GM19351 (cell line): Measurements from ENCODE around the gene NKX2-3.

Source experiments
- ATAC-seq: cut with Tn5 transposase; IDR thresholded peaks from one replicate; pipeline ENCODE4 v1.9.1; 2021; ENCODE audit warnings: mild to moderate bottlenecking, moderate library complexity; ENCODE audit not compliant: unreplicated experiment

The NKX2-3 gene

DNA sequence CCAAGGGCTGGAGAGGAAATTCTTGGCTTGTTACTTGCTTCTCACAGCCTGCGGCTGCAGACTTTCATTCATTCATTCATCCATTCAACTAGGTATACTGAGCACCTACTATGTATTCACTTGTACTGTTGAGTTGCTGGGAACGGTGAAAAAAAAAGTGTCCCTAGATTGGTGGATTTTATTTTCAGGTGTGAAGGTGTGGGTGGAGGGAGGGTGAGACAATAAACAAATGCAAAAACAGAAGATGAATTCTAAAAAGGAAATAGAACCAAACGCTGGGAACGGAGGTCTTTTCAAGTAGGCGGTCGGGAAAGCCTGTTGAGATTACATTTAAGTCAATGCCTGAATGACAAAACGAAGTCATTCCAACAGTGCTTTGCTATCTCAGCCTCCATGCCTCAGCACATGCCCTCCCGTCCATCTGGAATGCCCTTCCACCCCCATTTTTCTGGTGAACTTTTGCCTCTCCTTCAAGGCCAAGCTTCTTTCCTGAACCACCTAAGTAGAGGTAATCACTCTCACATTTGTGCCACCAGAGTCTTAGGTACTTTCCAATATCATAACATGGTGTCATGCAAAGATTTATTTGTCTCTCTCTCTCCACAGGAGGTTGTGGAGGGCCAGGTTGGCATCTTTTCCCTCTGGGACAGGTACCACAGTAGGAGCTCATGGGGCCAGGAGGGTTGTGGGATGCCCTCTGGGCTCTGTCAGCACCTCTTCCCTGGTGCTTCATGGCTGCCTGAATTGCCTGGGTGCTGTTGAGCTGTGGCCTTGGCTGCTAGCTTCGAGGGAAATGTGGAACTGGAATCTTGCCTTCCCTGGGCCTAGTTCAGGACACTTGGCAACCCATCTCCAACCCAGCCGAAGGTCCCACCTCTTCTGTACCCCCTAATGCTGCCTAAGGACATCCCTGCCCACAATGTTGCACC is 5.5 kb downstream of the NKX2-3 start:
- ATAC-seq = no peak

DNA sequence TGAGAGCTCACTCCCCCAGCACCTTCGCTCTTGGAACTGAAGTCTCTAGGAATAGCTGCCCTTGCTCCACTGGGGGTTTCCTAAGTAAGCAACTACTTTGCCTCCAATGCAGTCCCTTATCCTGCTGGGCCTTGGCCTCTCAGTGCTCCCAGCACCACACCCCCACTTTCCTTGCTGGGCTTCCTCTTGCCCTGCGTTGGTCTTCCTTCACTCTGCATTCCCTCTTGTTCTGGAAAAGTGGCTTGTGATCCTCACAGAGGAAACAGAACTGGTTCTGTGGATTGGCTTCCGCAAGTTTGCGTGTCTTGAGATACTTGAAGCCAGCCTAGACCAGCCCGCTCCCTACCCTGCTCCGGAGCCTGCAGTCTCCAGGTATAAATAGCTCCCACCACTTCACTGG is 6.4 kb downstream of the NKX2-3 start:
- no peak for ATAC-seq

DNA sequence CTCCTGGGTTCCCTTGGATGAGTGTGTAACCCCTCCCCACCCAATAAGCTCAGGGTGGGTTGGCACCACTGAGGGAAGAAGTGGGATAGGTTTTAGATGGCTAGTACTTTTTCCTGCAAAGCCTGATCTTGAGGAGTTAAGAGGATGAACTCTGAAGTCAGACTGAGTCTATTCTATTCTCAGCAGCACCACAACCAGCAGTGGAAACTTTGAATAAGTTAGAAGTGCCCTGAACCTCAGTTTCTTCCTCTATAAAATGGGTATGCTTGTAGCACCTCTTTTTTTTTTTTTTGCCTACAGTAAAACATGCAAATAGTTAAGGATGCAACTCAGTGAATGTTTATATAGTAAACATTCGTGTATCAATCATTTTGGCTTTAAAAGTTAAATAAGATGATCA is 7.1 kb downstream of the NKX2-3 start:
- no peak for ATAC-seq

DNA sequence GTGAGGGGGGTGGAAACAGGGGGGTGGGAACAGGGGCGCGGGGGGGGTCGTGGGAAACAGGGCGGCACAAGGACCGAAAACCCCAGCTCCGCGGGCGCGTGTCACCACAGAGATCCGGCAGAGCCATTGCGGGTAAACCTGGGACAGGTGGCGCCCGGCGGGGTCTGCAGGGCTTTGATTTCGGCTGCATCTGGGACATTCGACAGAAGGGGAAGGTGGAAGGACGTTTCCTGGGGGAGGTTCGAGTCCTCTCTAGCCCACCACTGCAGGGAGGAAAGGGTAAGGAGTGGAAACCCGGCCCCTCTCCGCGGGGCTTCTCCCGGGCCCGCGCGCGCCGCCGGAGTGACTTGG is 7.5 kb downstream of the NKX2-3 start:
- no peak for ATAC-seq

DNA sequence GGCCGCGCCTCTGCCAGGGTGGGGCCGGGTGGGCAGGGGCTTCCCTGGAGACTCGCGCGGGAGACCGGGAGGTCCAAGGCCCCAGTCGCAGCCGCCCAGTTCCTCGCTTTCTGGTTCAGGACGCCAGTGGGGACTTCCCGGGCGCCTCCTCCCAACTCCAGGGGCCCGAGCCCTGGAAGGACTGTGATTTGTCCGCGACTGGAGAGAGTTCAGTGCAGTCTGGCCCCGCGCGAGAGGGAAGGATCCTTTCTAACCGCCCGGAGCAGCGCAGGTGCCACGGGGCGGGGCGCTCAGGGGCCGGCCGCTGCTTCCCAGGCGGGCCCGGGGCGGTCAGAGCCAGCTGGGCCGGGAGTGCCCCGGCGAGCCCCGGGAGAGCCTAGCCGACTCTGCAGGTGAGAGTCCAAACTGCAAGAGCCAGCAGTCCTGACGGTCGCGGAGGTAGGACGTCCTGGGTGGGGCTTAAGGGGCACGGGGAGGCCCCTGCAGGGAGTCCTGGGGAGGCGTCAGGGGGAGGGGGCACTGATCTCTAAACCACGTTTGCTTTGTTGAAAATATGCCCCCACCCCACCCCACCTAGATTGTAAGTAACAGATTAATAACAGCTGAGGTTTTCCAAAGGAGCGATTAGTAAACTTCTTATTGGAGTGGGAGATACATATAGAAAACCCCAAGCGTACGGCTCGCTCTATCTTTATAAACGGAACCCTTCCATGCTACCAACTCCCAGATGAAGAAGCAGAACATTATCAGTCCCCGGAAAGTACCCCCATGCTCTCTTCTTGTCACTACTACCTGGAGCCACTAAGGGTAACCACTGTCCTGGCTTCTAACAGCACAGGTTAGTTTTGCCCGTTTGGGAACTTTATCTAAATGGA is 8.2 kb downstream of the NKX2-3 start:
- no peak for ATAC-seq

DNA sequence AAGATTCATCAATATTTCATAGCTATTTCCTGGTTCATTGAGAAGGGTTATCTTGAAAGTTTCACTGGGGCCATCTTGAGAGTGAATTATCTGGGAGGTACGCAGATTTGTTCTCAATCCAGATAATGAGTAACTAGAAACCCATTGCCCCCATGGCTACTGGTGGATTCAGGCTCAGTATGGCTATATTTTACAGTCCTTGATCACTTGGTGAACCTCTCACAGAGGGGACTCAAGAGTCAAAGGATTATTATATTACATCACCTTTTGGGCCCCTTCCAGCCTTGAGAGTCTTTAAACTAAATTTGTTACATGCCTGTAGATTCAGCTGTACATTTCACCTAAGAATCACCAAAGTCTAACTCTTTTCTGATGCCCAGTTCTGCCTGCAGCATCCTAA is 11.6 kb downstream of the NKX2-3 start:
- ATAC-seq = no peak

DNA sequence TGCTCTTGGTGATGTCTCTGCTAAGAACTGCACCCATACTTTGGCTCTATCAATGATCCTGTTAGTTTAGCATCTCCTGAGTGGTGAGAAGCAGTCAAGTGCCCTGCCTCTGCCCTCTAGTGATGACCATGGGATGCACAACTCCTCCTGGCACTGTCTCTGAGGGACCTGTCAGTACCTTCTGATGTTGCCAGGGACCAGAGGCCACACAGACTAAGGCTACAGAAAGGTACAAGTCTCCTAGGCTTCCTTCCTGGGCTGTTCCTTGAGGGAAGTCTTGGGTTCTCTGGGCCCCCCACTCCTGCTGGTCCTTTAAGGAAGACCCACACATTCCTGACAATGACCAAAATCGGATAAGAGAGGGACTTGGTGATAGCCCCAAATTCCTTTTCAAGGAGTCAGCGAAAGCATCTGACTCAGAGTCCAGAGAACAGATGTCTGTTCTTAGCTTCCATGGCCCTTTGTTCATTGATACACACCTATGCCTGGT is 15.3 kb downstream of the NKX2-3 start:
- ATAC-seq = peak; percentile 57

DNA sequence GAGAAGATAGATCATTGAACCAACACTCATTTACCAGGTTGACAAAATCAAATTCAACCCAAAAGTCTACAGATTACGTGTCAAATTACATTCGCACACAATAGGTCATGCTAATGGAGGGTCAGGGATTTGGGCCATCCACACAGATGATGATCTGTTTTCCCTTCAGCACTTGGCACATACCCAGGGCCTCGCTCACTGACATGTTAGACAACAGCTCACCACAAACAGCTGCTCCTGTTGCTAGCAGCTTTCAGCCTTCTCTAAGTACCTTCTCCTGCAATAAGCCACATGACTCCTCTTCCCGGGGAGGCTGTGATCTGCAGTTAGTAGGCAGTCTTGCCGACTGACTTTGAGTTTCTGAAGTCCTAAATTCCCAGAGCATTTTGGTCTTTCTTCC is 18.4 kb downstream of the NKX2-3 start:
- ATAC-seq = no peak

DNA sequence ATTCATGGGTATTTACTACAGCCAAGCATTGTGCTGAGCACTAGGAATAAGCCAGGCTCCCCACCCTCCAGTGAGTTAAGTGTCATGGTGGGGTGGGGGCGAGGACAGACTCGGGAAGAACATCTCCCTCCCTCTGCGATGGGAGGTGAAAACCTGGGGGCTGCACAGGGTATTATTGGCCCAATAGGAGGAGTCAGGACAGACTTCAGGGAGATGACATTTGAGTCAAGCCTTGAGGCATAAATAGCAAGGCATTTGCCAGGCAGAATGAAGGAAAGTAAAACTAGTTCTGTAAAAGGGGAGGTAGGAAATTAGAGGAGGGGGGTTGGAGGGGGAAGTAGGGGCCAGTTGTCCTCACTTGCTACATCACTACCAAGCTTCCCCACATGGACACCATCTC is 18.9 kb downstream of the NKX2-3 start:
- no peak for ATAC-seq

DNA sequence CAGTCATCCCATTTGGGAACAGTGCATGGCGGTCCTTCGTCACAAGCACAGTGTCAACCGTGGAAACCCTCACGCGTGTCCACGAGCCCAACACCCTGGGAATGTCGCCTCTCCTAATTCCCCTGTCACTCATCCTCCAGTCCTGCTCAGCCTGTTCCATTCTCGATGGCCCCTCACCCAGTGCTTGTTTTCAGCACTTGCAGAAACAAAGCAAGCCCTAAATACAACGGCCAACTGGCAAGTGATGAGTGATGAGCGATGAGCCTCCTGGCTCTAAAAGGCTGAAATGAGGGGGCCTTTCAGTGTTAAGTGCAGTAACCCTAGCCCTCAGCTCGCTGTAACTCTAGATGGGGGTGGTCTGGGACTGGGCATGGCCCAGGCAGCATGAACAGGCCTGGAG is 22.6 kb downstream of the NKX2-3 start:
- no peak for ATAC-seq

DNA sequence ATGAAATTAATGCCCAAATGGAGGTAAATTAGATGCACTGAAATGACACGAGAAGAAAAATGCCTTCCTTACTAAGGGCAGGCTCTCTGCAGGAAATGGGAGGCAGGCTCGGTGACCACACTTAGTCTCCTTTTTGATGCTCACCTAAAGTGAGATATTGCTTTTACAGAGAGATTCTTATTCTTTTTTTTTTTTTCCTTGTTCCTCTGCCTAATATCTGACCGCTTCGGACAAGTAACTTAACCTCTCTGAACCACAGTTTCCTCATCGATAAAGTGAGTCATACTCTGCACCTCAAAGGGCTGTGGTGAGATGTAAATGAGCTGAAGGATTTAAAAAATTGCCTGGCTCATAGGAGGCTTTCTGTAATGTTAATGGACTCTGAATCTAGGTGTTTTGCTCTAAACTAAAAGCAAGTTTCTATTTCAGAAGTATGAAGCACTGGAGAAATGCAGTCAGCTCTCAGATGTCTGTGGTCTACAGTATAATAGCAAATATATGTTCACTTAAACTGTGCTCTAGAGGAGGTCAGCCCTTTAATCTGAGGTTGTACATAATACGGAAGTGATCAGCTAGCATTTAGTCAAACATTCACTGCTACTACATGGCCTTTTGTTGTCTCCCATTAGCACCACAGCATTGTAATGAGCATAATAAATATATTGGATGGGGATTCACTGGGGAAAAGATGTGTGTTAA is 23.2 kb downstream of the NKX2-3 start:
- ATAC-seq = peak; percentile 91

DNA sequence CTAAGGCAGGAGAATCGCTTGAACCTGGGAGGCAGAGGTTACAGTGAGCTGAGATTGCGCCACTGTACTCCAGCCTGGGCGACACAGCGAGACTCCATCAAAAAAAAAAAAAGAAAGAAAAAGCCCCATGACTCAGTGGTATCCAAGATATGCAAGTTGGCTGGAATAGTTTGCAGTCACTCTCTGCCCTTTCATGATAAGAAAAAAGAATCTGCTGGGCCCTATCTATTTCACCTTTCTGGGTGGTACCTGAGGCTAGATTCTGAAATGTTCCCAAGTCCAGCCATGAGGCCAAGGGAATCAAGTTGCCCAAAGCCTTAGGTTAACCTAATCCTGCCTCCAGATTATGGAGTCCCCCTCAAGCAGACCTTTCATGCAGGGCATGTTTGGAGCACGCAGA is 24.3 kb downstream of the NKX2-3 start:
- no peak for ATAC-seq

DNA sequence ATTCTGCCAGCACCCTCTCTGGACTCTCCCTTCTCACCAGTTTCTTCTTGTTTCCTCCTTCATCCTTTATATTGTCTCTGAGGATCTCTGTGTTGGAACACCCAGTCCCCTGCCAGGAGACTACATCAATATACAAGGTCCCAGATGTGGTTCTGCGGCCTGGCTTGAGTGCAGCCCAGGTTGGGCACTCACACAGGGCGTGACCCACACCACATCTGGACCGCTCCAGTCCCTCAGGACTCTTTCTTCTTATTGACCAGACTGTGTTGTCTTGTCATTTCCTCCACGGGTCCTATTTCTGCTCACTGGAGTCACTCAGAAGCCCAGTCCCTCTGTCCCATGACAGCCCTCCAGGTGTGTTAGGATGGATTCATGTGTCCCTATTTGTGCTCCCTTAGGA is 26.0 kb downstream of the NKX2-3 start:
- no peak for ATAC-seq

DNA sequence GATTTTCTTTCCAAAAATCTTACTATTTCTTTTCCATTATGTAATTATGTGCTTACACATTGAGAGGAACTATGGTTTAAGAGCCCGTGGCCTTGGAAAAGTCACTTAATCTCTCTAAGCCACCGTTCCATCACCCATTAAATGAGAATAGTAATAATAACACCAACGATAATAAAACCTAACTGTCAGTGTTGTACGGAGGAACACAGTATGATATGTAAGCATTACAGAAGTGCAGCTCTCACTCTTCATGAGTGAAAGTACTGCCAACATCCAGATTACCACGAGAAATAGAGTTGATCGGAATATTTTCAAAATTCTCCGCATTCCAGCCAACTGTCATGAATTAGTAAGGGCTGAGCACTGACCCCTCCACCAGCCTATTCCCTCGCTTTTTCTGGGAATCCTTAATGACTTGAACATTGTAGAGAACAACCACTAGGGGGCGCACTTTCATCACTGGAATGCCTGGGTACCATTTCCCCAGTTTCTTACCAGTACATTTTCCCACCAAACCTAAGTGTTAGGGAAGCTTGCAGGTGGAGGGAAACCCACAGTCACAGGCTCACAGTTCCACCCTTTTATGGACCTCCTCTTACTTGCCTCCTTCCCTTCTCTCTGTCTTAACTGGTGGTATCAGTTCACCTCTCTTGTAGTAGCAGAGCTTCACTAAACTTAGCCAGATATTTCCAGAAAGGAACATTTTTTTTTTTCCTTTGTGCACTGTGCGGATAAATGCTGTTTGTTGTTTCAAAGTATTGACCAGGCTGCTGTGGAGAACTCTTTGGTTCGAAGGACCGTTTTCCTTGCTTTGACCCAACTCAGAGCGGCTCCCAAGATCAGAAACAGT is 27.8 kb downstream of the NKX2-3 start:
- no peak for ATAC-seq

DNA sequence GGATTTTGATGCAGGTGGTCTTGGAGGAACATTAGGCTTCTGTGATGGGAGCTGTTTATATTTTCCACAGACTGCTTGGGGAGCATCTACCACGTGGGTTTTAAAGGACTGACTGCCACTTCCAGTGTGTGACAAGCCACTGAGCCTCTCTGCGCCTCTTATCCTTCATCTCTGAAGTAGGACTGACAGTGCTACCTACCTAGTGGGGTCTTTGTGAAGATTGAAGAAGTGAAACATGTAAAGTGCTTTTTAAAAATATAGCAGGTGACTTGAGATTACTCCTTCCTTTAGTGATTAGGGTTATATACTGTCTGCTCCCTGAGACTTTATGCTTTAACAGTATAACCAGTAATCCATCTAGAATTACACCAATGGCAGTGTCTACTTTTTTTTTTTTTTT is 29.9 kb downstream of the NKX2-3 start:
- ATAC-seq = no peak

DNA sequence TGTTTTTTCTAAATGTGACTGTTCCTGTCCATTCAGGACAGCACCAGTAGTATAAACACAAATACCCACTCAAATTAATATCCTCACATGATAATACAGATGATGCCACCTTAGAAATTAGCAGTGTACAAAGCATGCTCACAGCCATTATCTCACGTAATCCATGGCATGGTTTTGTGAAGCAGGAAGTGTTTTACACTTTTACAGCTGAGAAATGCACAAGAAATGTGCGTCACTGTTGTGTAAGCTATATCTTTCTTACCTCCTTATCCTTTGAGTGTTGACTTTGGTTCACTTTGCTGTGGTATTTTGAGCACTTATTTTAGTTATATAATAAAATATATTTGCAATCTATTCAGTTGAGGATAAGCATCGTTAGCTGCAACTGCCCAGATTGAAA is 31.6 kb downstream of the NKX2-3 start:
- ATAC-seq = no peak

DNA sequence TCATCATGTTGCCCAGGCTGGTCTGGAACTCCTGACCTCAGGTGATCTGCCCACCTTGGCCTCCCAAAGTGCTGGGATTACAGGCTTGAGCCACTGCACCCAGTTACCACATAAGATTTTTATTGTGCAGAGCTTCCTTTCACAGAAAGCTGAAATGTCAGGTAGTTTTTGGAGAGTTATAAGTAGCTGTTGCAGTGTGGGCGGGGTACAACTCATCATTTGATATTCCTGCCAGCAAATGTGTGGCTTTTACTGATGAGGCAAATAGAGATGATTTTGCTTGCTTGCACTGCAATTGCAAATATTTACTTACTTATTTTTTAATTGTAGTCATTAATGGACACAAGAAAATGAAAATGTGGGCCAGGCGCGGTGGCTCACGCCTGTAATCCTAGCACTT is 32.4 kb downstream of the NKX2-3 start:
- no peak for ATAC-seq

DNA sequence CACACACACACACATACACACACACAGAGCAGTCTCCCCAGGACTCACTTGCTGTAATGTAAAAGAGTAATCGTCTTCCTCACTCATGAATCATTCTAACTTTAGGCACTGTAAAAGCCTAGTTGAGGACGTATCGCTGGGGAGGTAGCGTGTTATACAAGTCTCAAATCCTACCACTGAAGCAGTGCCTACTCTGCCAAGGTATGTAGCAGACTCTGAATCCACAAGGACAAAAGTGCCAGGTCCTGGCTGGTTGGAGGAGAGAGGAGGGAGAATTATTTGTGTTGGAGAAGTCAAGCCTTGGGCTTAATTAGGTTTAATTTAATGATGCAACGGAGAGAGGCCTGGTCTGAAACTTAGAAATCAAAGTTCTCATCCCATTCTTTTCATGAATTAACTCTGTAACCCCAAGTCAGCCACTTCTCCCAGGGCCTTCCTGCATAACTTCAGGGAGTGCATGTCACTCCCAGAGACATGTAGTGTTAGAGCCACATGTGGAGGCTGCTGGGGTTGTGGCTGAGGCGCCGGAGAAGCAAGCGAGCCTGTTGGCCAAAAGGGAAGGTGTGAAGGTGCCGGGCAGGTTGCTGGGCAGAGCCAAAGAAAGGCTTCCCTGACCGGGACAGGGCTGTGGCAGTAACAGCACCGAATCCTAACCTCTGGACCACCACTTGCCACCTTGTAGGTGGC is 36.7 kb downstream of the NKX2-3 start:
- ATAC-seq = no peak

DNA sequence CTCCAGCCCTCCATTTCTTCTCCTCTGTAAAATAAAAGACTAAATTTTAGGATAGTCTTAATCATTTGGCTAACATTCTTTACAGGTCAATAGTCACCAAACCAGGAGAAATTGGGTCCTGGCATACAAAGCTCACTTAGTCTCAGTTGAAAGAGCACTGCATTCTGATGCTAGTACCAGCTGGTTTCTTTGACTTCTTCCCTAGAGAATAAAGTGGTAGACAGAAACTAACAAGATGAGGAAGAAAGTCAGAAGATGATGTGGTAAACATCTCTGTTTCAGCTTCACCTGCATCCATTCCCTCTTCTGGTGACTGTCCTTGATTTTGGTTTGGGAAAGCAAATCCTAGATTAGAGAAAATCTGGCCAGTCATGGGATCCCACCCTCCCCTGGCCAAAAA is 37.2 kb downstream of the NKX2-3 start:
- no peak for ATAC-seq

DNA sequence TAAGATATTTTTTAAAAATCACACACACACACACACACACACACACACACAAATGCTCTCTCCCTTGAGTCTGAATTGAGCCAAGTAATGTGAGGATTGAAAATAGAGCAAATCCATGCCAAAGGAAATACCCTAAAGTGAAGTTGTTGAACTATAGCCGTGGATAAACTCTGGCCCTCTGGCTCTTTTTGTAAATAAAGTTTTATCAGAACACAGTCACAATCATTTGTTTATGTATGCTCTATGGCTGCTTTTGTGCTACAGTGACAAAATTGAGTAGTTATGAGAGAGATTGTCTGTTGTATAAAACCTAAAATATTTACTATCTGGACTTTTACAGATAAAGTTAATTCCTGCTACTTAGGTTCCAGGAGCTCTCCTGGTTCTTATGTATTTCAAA is 39.1 kb downstream of the NKX2-3 start:
- ATAC-seq = no peak
